NAMALWA (cell line): Measurements from ENCODE around the gene UGT1A8.
"Not testable (repeated sequence)": the region's sequence is repeated elsewhere in the genome, so short reads cannot be mapped to it uniquely, and the experiment has no call there.

ENCODE experiments used
- DNase-seq: peaks from one replicate; pipeline ENCODE4 v3.0.0-alpha.2; 2015; ENCODE audit warnings: low spot score

UGT1A8 gene

DNA sequence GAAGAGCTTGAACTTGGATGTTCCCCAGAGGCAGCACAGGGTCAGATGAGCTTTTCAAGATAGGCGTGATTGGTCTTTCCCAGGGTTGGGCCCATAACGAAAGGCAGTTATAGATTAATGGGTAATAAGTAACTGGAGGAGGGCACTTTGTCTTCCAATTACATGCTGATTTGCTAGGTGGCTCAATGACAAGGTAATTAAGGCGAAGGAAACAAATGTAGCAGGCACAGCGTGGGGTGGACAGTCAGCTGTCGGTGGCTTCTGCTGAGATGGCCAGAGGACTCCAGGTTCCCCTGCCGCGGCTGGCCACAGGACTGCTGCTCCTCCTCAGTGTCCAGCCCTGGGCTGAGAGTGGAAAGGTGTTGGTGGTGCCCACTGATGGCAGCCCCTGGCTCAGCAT, 101.1 kb downstream of the UGT1A8 start, which contains the start of gene UGT1A4:
TSS of gene UGT1A4 (plus strand) at position 185 of the 400 bp plus-strand sequence. CDS start at position 270, 85 bp downstream.
- DNase-seq = no peak

DNA sequence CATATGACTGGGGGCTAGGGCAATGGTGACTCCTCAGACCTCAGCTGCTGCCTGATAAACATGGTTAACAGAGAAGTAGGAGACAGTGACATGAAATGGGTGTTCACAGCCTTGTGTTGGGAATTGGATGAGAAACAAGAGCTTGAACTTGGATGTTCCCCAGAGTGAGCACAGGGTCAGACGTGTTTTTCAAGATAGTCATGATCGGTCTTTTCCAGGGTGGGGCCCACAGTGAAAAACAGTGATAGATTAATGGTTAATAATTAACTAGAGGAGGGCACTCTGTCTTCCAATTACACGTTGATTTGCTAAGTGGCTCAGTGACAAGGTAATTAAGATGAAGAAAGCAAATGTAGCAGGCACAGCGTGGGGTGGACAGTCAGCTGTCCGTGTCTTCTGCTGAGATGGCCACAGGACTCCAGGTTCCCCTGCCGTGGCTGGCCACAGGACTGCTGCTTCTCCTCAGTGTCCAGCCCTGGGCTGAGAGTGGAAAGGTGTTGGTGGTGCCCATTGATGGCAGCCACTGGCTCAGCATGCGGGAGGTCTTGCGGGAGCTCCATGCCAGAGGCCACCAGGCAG, 111.4 kb downstream of the UGT1A8 start, which contains the start of gene UGT1A3:
TSS of gene UGT1A3 (plus strand) at position 320 of the 579 bp plus-strand sequence. CDS start at position 405, 85 bp downstream.
- no peak for DNase-seq

DNA sequence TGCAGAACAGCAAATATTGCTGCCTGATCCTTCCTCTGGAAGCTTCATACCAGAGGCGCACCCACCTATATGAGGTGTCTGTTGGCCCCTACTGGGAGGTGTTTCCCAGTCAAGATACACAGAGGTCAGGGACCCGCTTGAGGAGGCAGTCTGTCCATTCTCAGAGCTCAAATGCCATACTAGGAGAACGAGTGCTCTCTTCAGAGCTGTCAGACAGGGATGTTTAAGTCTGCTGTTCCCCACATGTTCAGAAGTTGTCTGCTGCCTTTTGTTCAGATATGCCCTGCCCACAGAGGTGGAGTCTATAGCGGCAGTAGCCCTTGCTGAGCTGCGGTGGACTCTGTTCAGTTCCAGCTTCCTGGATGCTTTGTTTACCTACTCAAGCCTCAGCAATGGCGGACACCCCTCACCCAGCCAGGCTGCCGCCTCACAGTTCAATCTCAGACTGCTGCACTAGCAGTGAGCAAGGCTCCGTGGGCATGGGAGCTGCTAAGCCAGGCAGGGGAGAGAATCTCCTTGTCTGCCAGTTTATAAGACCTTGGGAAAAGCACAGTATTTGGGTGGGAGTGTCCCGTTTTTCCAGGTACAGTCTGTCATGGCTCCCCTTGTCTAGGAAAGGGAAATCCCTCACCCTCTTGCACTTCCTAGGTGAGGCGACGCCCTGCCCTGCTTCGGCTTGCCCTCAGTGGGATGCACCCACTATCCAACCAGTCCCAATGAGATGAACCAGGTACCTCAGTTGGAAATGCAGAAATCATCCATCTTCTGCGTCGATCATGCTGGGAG, 119.6 kb downstream of the UGT1A8 start:
- not testable (repeated sequence) for DNase-seq

DNA sequence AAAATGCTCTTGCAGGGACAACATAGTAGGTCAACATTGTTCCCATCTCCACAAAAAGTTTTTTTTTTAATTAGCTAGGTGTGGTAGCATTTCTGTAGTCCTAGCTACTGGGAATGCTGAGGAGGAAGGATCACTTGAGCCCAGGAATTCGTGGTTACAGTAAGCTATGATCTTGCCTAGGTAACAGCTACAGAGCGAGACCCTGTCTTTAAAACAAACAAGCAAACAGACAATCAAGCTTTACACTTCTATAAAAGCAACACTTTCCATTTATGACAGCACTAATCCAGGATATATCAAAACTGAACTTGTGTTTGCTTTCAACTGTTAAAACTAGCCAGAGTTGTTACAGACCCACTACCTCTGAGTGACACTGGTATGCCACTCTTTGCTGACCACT, 123.4 kb downstream of the UGT1A8 start:
- no peak for DNase-seq

DNA sequence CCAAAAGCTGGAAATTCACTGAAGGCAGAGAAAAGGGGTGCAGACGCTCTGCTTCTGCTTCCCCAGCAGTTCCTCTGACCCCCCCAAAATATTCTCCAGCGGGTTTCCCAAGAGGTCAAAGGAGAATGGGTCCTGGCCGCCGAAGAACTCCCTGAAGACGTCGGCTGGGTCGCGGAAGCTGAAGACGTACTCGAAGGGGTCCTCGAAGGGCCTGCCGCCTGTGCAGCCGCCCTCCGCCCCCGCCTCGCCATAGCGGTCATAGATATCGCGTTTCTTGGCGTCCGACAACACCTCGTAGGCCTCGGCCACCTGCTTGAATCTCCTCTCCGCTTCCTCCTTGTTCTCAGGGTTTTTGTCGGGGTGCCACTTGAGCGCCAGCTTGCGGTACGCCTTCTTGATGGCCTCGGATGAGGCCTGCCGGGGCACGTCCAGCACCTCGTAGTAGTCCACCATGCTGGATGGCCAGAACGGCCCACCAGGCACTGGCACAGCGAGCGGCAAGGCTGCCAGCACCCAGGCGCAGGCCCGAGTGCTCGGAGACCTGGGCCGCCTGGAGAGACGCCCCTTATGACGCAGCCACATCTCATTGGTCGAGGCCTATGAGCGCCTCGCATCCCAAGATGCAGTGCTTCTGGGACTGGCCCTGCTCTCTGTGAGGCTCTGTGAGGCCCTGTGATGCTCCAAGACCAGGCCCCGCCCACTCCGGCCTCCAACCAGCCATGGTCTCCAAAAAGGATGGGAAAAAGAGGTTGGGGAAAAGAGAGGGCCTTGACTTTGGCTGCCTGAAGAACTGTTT, 126.2 kb downstream of the UGT1A8 start:
- DNase-seq = no peak

DNA sequence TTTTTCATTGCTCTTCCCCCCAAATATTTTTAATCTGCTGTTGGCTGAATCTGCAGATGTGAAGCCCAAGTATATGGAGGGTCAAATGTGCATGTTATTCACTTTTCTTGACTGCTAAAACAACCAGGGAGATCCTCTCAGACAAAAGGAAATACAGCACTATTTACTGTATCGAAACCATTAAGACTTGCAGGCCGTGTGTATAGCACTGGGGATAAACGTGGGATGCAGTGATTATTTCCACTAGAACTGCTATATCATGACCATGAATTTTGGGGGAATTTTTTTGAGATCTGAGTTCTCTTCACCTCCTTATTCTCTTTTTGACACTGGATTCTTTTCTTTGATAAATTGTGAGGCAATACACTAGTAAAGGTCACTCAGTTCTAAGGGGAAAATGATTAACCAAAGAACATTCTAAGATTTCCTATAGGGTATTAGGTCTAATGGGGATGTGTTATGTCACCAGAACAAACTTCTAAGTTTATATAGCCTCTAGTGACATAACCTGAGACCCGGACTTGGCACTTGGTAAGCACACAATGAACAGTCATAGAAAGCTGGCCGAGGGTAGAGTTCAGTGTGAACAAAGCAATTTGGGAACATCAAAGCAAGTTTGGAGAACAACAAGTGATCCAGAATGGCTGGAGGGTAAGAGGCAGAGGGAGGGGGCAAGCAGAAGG, 127.8 kb downstream of the UGT1A8 start:
- DNase-seq = no peak

DNA sequence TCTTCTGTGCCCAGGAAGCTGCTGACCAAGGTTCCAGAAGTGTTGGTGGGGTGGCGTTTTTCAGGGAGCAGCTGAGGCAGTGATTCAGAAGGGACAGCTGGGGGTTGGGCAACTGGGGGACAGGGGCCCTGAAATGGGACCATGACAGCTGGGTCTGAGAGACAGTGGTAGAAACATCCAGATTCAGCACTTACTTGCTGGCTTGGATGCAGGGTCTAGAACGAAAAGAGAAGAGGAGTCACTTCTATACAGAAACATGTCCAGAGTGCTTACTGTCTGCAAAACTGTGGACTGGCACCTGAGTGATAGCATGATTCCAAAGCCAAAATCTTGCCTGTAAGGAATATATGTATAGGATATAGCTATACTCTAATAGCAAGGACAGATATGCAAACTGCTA, 128.4 kb downstream of the UGT1A8 start:
- not testable (repeated sequence) for DNase-seq

DNA sequence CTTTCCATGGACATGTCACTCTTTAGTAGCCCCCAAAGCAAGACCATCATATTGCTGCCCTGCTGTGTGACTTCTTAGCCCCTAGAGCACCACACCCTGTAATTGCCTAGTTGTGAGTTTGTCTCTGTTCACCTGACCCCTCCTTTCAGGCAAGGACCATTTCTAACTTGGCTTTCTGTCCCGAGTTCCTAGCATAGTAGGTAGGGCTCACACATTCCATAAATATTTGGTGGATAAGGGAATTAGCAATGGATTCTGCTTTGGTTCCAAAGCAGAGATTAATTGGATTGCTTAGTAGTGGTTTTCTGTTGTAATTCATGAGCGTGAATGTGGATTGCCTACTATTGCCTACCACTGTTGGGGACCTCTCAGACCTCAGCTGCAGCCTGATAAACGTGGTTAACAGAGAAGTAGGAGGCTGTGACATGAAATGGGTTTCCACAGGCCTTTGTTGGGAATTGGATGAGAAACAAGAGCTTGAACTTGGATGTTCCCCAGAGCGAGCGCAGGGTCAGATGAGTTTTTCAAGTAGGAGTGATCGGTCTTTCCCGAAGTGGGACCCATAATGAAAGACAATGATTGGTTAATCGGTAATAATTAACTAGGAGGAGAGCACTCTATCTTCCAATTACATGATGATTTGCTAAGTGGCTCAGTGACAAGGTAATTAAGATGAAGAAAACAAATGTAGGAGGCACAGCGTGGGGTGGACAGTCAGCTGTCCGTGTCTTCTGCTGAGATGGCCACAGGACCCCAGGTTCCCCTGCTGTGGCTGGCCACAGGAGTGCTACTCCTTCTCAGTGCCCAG, 129.2 kb downstream of the UGT1A8 start:
- DNase-seq = no peak

DNA sequence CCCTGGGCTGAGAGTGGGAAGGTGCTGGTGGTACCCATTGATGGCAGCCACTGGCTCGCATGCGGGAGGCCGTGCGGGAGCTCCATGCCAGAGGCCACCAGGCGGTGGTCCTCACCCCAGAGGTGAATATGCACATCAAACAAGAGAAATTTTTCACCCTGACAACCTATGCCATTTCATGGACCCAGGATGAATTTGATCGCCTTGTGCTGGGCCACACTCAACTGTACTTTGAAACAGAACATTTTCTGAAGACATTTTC, 129.8 kb downstream of the UGT1A8 start:
- no peak for DNase-seq

DNA sequence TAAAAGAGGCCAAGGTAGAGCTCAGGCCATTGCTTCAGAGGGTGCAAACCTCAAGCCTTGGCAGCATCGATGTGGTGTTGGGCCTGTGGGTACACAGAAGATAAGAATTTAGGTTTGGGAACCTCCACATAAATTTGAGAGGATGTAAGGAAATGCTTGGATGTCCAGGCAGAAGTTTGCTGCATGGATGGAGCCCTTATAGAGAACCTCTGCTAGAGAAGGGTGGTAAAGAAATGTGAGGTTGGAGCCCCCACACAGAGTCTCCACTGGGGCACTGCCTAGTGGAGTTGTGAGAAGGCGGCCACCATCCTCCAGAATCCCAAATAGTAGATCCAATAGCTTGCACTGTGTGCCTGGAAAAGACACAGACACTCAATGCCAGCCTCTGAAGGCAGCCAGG, 133.3 kb downstream of the UGT1A8 start:
- not testable (repeated sequence) for DNase-seq

DNA sequence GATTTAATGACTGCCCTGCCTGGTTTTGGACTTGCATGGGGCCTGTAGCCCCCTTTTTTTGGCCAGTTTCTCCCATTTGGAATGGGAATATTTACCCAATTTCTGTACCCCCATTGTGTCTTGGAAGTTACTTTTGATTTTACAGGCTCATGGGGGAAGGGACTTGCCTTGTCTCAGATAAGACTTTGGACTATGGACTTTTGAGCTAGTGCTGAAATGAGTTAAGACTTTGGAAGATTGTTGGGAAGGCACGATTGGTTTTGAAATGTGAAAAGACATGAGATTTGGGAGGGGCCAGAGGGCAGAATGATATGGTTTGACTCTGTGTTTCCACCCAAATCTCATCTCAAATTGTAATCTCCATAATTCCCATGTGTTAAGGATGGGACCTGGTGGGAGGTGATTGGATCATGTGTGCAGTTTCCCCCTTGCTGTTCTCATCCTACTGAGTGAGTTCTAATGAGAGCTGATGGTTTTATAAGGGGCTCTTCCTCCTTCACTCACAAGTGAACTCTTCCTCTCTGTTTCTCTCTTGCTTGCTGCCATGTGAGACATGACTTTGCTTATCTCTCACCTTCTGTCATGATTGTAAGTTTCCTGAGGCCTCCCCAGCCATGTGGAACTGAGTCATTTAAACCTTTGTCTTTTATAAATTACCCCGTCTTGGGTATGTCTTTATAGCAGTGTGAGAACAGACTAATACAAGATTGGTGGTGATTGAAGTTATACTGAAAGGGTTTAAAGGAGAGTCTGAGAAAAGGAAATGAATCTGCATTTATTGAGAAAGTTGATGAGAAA, 134.0 kb downstream of the UGT1A8 start:
- DNase-seq = not testable (repeated sequence)

DNA sequence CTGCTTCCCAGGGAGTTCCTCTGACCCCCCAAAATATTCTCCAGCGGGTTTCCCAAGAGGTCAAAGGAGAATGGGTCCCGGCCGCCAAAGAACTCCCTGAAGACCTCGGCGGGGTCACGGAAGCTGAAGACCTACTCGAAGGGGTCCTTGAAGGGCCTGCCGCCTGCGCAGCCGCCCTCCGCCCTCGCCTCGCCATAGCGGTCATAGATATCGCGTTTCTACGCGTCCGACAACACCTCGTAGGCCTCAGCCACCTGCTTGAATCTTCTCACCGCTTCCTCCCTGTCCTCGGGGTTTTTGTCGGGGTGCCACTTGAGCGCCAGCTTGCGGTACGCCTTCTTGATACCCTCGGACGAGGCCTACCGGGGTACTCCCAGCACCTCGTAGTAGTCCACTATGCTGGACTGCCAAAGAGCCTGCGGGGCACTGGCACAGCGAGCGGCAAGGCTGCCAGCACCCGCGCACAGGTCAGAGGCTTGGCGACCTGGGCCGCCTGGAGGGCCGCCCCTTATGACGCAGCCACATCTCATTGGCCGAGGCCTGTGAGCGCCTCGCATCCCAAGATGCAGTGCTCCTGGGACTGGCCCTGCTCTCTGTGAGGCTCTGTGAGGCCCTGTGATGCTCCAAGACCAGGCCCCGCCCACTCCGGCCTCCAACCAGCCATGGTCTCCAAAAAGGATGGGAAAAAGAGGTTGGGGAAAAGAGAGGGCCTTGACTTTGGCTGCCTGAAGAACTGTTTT, 137.6 kb downstream of the UGT1A8 start:
- DNase-seq = no peak

DNA sequence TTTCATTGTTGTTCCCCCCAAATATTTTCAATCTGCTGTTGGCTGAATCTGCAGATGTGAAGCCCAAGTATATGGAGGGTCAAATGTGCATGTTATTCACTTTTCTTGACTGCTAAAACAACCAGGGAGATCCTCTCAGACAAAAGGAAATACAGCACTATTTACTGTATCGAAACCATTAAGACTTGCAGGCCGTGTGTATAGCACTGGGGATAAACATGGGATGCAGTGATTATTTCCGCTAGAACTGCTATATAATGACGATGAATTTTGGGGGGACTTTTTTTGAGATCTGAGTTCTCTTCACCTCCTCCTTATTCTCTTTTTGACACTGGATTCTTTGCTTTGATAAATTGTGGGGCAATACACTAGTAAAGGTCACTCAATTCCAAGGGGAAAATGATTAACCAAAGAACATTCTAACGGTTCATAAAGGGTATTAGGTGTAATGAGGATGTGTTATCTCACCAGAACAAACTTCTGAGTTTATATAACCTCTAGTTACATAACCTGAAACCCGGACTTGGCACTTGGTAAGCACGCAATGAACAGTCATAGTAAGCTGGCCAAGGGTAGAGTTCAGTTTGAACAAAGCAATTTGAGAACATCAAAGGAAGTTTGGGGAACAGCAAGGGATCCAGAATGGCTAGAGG, 139.1 kb downstream of the UGT1A8 start:
- no peak for DNase-seq

DNA sequence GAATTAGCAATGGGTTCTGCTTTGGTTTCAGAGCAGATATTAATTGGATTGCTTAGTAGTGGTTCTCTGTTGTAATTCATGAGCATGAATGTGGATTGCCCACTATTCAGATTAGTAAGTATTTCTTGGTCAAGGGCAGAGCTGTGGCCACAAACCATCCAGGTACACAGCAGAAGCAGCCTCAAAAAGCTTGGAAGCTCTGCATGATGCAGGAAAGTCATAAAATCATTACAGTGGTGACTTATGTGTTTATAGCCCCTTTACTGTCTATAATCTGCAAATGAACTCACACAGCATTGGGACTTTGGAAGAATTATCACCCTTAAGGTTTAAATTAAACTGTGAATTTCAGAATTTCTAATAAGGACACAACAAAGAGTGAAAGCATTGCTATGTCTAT, 140.7 kb downstream of the UGT1A8 start:
- no peak for DNase-seq

DNA sequence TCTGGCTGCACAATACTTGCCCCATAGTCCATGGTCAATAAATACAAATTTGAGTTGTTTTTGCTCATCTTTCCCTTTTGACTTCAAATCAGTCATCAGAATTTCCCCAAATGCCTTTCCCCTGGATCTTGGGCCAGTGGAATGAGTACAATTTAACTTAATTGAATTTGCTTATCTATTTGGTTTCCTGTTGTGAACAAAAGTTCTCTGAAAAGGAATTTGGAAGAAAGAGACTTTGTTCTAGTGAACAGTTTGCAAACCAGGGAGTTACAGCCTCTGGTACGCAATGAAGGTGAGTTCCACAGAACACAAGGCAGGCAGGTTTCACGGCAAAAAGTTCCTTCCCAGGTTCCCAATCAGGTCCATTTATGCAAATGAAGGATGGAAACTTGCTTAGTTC, 141.4 kb downstream of the UGT1A8 start:
- DNase-seq = no peak

DNA sequence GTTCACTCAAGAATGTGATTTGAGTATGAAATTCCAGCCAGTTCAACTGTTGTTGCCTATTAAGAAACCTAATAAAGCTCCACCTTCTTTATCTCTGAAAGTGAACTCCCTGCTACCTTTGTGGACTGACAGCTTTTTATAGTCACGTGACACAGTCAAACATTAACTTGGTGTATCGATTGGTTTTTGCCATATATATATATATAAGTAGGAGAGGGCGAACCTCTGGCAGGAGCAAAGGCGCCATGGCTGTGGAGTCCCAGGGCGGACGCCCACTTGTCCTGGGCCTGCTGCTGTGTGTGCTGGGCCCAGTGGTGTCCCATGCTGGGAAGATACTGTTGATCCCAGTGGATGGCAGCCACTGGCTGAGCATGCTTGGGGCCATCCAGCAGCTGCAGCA, 142.6 kb downstream of the UGT1A8 start, which contains the start of gene UGT1A1:
TSS of gene UGT1A1 (plus strand) at position 228 of the 400 bp plus-strand sequence. CDS start at position 246, 18 bp downstream.
- no peak for DNase-seq

DNA sequence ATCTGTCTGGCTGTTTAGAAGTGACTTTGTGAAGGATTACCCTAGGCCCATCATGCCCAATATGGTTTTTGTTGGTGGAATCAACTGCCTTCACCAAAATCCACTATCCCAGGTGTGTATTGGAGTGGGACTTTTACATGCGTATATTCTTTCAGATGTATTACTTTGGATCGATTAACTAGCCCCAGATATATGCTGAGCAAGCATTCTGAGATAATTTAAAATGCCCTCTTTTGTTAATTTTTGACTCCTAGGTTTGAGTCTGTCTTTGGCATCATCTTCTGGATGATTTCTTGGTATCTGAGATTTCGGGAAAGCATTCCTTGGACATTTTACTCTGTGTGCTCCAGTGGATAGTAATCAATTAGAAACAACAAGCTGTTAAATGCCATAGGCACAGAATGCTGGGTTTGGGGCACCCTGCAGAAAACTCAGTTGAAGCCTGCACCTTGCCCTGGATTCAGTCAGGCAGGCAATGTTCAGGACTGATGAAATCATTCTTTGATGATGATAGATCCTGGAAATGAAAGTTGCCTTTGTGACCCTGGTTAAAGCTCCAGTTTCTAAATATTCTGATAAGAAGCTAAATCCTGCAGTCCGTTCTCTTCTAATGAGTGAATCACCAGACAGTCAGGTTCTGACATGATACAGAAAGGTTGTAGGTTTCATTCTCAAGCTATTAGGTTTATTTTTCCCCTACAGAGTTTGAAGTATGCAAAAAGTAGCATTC, 143.8 kb downstream of the UGT1A8 start:
- no peak for DNase-seq

DNA sequence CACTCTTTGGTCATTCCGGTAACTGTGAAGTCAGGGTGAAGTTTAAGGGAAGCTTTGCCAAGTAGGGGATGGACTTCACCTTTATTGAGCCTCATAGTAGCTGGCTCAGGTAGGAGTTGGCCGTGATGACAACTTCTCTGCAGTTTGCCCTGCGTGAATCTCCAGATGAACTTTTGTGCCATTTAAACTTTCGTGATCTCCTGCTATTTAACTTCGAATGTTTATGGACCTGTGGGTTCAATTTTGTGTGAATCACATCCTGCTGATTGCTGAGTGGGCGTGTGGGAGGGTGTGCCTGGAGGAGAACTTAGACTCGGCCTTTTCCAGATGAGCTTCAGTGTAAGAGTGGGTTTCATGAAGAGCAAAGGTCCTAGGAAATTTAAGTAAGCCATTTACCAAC, 146.8 kb downstream of the UGT1A8 start:
- no peak for DNase-seq

DNA sequence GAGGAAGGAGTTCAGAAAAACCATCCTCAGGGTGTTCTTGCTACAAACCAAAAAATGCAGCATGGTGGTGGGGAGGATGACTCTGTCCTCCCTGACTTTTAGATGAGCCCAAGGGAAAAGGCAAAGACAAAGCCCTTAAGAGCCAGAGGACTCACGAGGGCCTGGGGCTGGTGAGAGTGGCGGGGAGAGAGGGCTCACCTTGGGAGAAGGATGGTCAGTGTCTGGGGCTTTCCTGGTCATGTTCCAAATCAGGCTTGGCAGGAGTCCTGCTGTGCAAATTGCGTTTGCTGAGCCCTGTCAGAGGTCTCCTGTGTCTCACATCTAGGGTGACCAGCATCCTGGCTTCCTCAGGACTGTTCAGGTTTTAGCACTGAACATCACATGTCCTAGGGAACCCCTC, 147.3 kb downstream of the UGT1A8 start:
- no peak for DNase-seq
